Type B pancreatic cell (in vitro differentiated cells): ENCODE measurements around the gene DNAJC5G. TPM values are rescaled to one million over a fixed set of nuclear protein-coding genes. Genes with fewer than 3 reads are reported as not detected.

ENCODE experiments used
- DNase-seq: peaks from one replicate; pipeline ENCODE4 v3.0.0; 2021; ENCODE audit warnings: mixed read lengths; ENCODE audit not compliant: unreplicated experiment; ENCODE audit errors: extremely low spot score
- H3K27ac Mint-ChIP-seq: 2 replicates; pipeline ENCODE4 v1.8.0; 2021; ENCODE audit warnings: mild to moderate bottlenecking, mixed read lengths
- H3K27me3 Mint-ChIP-seq: 2 replicates; pipeline ENCODE4 v1.8.0; 2021; ENCODE audit warnings: mixed read lengths
- H3K36me3 Mint-ChIP-seq: 2 replicates; pipeline ENCODE4 v1.8.0; 2021; ENCODE audit warnings: mixed read lengths
- H3K4me1 Mint-ChIP-seq: one replicate; pipeline ENCODE4 v1.8.0; 2021; ENCODE audit warnings: mixed read lengths; ENCODE audit not compliant: unreplicated experiment
- H3K4me3 Mint-ChIP-seq: 2 replicates; pipeline ENCODE4 v1.8.0; 2021; ENCODE audit warnings: mild to moderate bottlenecking, mixed read lengths
- H3K9me3 Mint-ChIP-seq: 2 replicates; pipeline ENCODE4 v1.8.0; 2021; ENCODE audit warnings: mixed read lengths
- CTCF ChIP-seq: fragments of 200-600 bp; sonication (generic); conservative IDR thresholded peaks from 2 replicates; pipeline ENCODE4 v1.5.0; 2021; ENCODE audit warnings: antibody characterized with exemption, mild to moderate bottlenecking
- total RNA-seq: library from RNA; stranded (reverse); gene quantifications from 2 replicates; pipeline ENCODE4 v1.2.1, GENCODE V29; 2021; ENCODE audit warnings: low replicate concordance

DNAJC5G gene
- total RNA-seq, 1 donor from 2014 or later, result not detected

- Mint-ChIP-seq H3K27me3 (no peaks in the 10 kb centered on the region), H3K36me3 (peaks cover 24% of the 10 kb centered on the region), H3K9me3 (no peaks in the 10 kb centered on the region), H3K27ac (no peak overlapping the region), H3K4me3 (no peak overlapping the region), H3K4me1 (no peaks in the 10 kb centered on the region)
- TF ChIP-seq CTCF, result no peak
- no peak for DNase-seq
Measured at GRCh38 chr2:27236136-27236535, 39.1 kb upstream of the DNAJC5G start.

- Mint-ChIP-seq H3K27me3 (no peaks in the 10 kb centered on the region), H3K4me3 (no peak overlapping the region), H3K4me1 (no peaks in the 10 kb centered on the region), H3K9me3 (no peaks in the 10 kb centered on the region), H3K27ac (no peak overlapping the region), H3K36me3 (peaks cover 24% of the 10 kb centered on the region)
- no peak for TF ChIP-seq CTCF
- DNase-seq, result no peak
Measured at GRCh38 chr2:27236626-27237025, 38.6 kb upstream of the DNAJC5G start.

- Mint-ChIP-seq H3K27ac (no peak overlapping the region), H3K36me3 (peaks cover 24% of the 10 kb centered on the region)
Measured at GRCh38 chr2:27237341-27237945, 37.8 kb upstream of the DNAJC5G start.

GRCh38 chr2:27238976-27239375, 36.3 kb upstream of the DNAJC5G start:
- Mint-ChIP-seq H3K27ac (no peak overlapping the region), H3K4me3 (no peak overlapping the region), H3K27me3 (no peaks in the 10 kb centered on the region), H3K36me3 (peaks cover 17% of the 10 kb centered on the region), H3K9me3 (no peaks in the 10 kb centered on the region), H3K4me1 (no peaks in the 10 kb centered on the region)
- no peak for TF ChIP-seq CTCF
- no peak for DNase-seq

More at GRCh38 chr2:27237341-27237945, 37.8 kb upstream of the DNAJC5G start:
- Mint-ChIP-seq H3K9me3 (no peaks in the 10 kb centered on the region), H3K4me1 (no peaks in the 10 kb centered on the region), H3K27me3 (no peaks in the 10 kb centered on the region), H3K4me3 (no peak overlapping the region)
- no peak for DNase-seq
- TF ChIP-seq CTCF, result no peak

GRCh38 chr2:27240406-27240805, 34.8 kb upstream of the DNAJC5G start:
- Mint-ChIP-seq H3K36me3 (peaks cover 14% of the 10 kb centered on the region), H3K4me3 (no peak overlapping the region), H3K27me3 (no peaks in the 10 kb centered on the region), H3K27ac (no peak overlapping the region), H3K9me3 (no peaks in the 10 kb centered on the region), H3K4me1 (no peaks in the 10 kb centered on the region)
- no peak for TF ChIP-seq CTCF
- no peak for DNase-seq
